ENCODE measurements around the gene HLA-DRB1. TPM values are rescaled to one million over a fixed set of nuclear protein-coding genes. Genes with fewer than 3 reads are reported as not detected.
A peak's percentile ranks its signal among the peaks of the same experiment; 100 is the strongest.

HLA-DRB1 gene
- total RNA-seq, 4 donors from 2014 or later: 52.7 to 99.3 (median 57.4) TPM

- ATAC-seq (ENCODE audit: low FRiP score): peak; percentile 16
- TF ChIP-seq CTCF (IDR thresholded peaks at IDR 0.05): no peak
- DNase-seq (ENCODE audit: low spot score): no peak
Observed at GRCh38 chr6:32609391-32609730, 19.7 kb upstream of the HLA-DRB1 start.

- no peak for ATAC-seq (ENCODE audit: low FRiP score)
- DNase-seq (ENCODE audit: low spot score): no peak
- TF ChIP-seq CTCF (IDR thresholded peaks at IDR 0.05): no peak
Observed at GRCh38 chr6:32608362-32608761, 18.7 kb upstream of the HLA-DRB1 start.

- ATAC-seq (ENCODE audit: low FRiP score): no peak
- no peak for TF ChIP-seq CTCF (IDR thresholded peaks at IDR 0.05)
- no peak for DNase-seq (ENCODE audit: low spot score)
Observed at GRCh38 chr6:32607988-32608298, 18.3 kb upstream of the HLA-DRB1 start.

- ATAC-seq (ENCODE audit: low FRiP score) (no peak), DNase-seq (ENCODE audit: low spot score) (no peak)
- TF ChIP-seq CTCF (IDR thresholded peaks at IDR 0.05): no peak
Observed at GRCh38 chr6:32607263-32607987, 17.8 kb upstream of the HLA-DRB1 start.

- peak; percentile 94 for ATAC-seq (ENCODE audit: low FRiP score)
- no peak for TF ChIP-seq CTCF (IDR thresholded peaks at IDR 0.05)
- DNase-seq (ENCODE audit: low spot score): no peak
Observed at GRCh38 chr6:32604434-32604877, 14.8 kb upstream of the HLA-DRB1 start.

GRCh38 chr6:32603888-32604287 is 14.2 kb upstream of the HLA-DRB1 start:
- TF ChIP-seq CTCF (IDR thresholded peaks at IDR 0.05): no peak
- no peak for ATAC-seq (ENCODE audit: low FRiP score)

GRCh38 chr6:32603222-32603621 is 13.6 kb upstream of the HLA-DRB1 start:
- DNase-seq (ENCODE audit: low spot score): no peak
- no peak for TF ChIP-seq CTCF (IDR thresholded peaks at IDR 0.05)
- no peak for ATAC-seq (ENCODE audit: low FRiP score)

More at GRCh38 chr6:32603888-32604287, 14.2 kb upstream of the HLA-DRB1 start:
- DNase-seq (ENCODE audit: low spot score): no peak

Measured in omental fat pad (tissue), 4 donors.